GM12891 (cell line): ENCODE data around the gene KIFC3.

Experiments used
- POLR2A ChIP-seq: IDR thresholded peaks from 2 replicates; pipeline ENCODE4 v1.6.1; 2011; ENCODE audit warnings: low read depth, low read length, control low read depth
- POLR2AphosphoS5 ChIP-seq: IDR thresholded peaks from 2 replicates; pipeline ENCODE4 v1.6.1; 2011; ENCODE audit warnings: low read depth, low read length, control low read depth

- TF ChIP-seq POLR2AphosphoS5: no peak
- no peak for TF ChIP-seq POLR2A
These were observed 37.7 kb downstream of the KIFC3 start for GRCh38 chr16:57764341-57765159.
